Liver (tissue), 3 donors: ENCODE data around the gene CLBA1.

ENCODE experiments used
- CTCF ChIP-seq: fragments of 150-350 bp; IDR thresholded peaks from 2 replicates; pipeline ENCODE4 v1.5.1; 2017; ENCODE audit warnings: improper control_type of control experiment, low read depth, low read length; ENCODE audit not compliant: missing input control
- REST ChIP-seq: IDR thresholded peaks from 2 replicates; pipeline ENCODE4 v1.6.1; 2016; ENCODE audit warnings: antibody characterized with exemption, mild to moderate bottlenecking
- TAF1 ChIP-seq: conservative IDR thresholded peaks from 2 replicates; pipeline ENCODE4 v1.6.1; 2016; ENCODE audit warnings: antibody characterized with exemption, mild to moderate bottlenecking
- donor health status: healthy.
- donor health status: healthy.

GRCh38 chr14:105020815-105021655 lies 35.4 kb downstream of the CLBA1 start, which contains the start of gene CDCA4:
- no peak for TF ChIP-seq CTCF
- TF ChIP-seq TAF1, result no peak
- no peak for TF ChIP-seq REST
